GM18909 (cell line): ENCODE data around the gene PHAX.
"Not testable (repeated sequence)": the region's sequence is repeated elsewhere in the genome, so short reads cannot be mapped to it uniquely, and the experiment has no call there.

ENCODE experiments used
- ATAC-seq: cut with Tn5 transposase; IDR thresholded peaks from one replicate; pipeline ENCODE4 v1.9.1; 2021; ENCODE audit warnings: mild to moderate bottlenecking; ENCODE audit not compliant: unreplicated experiment, poor library complexity

Gene PHAX

DNA sequence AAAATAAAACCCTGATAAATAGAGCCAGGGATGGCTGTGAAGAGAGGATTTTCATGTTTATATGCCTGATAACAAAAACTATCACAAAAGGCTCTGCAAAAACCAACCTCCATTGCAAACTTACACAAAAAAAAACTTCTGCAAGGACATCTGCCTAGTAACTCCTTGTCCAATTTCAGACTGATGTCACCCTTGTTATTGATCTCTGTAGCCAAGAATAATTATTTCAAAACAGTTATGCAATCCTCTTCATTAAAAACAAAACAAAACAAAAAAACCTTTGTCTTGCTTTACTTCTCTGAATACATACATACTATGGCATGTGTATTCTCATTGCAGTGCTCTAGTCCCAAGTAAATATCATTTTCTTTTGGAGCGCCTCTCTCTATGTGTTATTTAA lies 49.7 kb downstream of the PHAX start:
- ATAC-seq, result no peak

DNA sequence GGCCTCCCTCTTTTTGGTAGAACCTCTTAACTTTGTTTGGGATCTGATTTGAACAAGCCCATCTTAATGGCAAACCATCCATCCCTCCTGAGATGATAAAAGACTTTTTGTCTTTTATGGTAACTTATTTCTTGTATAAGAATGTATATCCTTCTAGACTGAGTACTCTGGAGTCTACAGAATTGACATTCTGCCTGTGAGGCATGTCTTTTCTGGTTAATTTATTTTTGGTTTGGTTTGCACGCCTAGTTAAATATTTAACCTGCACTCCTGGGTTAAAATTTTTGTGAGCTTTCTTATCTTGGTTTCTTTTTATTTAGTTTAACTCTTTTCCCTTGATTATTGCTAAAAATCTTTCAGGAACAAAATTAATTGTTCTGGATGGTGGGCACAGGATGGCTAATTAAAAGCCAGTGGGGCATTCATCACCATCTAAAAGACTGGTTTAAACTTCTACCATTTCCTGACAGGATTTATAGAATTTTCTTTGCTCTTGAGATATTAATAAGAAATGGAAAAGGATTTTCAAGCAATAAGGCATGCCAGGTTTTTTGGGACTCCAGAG lies 50.3 kb downstream of the PHAX start:
- ATAC-seq, result peak; percentile 67

DNA sequence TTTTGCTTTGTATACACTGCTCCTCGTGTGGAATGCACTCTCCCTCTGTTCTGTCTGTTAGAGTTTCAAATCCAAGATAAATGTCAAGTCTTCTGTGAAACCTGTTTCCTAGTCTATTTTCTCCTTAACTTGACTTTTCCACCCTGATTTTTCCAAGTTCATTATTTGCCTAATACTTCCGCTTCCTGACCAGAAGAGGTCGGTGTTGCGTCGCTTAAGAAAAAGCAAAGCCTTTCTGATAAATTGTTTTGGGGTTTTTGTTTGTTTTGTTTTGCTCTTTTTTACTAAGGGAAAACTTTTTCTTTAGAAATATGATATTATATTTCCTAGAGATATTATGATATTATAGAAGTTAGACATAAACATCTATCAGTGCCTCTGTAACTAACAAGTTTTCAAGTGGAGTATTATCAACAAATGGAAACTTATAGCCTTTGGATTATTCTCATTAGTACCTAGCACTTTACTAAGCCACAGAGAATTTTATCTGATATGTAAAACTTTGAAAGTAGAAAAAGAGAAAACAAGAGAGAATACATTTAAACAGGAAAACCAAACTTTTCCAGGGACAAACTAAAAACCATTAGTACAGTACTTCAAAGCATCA lies 55.8 kb downstream of the PHAX start:
- no peak for ATAC-seq

DNA sequence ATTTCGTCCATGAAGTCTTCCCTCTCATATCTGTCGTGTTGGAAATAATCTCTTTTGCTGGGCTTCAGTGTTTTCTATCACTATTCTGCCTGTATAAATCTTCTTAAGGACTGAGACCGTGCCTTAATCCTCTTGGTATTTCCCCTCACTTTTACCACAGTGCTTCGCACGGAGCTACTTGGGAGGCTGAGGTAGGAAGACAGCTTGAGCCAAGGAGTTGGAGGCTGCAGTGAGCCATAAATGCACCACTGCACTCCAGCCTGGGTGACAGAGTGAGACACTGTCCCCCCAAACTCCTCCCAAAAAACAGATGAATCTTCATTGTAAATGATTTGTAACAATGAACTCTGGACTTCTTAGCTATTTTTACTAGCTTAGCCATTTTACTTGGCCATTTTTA lies 57.8 kb downstream of the PHAX start:
- no peak for ATAC-seq

DNA sequence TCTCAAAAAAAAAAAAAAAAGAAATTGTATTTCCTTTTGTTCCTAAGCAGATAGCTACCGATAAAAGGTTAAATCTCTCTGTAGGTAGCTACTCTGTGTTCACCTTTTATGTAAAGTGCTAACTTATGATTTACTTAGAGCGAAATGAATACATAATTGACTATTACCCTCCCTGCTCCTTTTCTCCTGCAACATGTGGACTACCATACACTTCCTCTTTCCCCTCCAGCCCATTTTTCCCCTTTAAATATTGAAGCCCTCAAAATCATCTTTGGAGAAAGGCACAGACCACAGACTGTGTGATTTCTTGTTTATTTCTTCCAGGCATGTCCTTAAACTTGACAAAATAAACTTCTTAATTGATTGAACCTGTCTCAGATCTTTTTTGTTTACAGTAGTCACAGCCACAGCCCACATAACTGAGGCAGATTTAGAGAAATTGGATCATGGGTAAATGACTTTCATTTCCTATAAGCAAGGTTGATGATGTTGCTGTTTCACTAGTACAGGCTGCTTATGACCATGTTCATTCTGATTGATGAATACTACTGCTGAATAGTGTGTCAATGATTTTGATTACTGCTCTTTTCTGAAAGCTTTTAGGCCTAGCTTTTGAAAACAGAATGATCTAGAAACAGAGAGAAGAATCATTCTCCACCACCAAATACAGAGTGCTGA lies 59.2 kb downstream of the PHAX start:
- ATAC-seq, result no peak

DNA sequence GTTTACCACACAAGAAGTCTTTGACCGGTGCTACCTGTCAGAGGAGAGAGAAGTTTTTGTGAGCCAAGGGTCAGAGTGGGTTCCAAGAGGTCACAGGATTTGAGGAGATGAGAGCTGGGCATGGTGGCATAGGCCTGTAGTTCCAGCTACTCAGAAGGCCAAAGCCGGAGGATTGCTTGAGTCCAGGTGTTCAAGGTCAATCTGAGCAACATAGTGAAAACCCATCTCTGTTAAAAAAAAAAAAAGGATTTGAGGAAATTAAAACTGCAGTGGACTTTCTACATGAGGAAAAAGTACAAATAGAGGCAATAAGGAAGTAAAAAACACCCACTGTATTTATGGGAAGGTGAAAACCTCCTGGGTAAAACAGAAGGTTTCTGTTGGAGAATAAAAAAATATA lies 63.8 kb downstream of the PHAX start:
- no peak for ATAC-seq

DNA sequence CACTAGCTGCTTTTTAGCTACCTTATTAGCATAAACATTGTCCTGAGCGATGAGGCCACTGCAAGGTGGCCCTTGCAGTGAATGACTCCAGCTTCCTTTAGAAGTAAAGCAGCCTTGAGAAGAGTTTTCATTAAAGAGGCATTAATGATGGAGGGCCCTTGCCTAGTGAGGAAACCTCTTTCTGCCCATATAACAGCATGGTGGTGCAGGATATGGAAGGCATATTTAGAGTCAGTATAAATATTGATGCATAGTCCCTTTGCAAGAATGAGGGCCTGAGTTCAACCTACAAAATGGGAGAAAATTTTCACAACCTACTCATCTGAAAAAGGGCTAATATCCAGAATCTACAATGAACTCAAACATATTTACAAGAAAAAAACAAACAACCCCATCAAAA lies 69.4 kb downstream of the PHAX start:
- not testable (repeated sequence) for ATAC-seq

DNA sequence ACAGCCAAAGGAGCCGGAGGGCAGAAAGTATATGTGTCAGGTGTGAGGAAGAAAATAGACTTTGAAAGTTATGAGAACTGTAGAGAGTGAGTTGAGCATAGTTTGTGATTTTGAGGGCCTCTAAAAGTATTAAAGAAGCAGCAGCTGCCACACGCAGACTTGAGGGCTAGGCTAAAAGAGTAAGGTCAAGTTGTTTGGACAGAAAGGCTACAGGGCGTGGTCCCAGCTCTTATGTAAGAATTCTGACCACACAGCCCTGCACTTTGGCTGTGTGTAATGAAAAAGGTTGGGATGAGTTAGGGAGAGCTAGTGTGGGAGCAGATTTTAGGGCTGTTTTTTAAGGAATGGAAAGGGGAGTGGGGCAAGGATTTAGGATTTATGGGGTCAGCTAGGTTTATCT lies 70.9 kb downstream of the PHAX start:
- ATAC-seq, result not testable (repeated sequence)

DNA sequence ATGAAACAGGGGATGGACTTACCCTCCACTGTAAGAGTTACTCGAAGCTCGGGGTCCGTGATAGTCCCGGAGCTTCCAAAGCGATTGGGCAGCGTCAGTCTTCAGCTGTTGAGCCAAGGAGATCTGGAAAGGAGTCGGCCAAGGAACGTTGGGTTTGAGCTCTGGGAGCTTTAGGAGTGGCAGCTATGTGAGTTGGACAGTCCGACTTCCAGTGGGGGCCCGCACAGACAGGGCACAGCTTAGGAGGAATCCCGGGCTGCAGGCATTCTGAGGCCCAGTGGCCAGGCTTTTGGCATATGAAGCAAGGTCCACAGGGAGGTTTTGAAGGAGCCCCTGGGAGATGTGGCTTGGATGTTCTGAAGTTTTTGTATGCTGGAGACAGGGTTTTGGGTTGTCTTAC lies 72.7 kb downstream of the PHAX start:
- no peak for ATAC-seq

DNA sequence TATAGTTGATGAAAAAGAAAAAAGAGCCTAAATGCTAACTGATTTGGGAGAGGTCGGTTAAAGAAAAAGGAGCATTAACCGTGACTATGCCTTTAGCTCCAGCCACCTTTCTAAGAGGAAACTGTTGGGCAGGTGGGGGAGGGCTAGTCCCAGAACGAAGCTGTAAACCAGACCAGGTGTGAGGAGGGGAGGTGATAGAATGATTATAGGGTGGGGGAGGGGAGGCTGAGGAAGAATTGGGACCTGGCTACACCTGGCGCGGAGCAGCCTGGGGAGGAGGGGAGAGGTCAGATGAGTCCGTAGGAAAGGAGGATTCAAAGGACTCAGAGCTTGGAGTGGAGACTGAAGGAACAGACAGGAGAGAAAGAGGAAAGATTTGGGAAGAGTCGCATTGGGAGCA lies 73.4 kb downstream of the PHAX start:
- no peak for ATAC-seq

DNA sequence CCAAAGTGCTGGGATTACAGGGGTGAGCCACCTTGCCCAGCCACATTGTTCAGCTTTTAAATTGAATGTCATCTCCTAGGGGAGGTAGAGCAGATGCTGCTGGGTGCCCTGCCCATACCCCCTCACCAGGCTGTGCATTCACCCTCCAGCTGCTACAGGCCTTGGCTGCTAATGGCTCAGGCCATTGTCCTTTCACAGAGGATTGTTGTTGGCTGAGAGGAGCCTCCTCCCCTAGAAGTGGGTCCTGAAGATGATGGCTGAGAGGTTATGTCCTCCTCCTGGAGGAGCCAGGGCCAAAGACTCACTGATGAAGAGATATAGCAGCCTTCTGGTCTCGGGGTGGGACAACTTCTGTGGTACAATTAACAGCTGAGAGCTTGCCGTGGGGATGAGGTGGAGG lies 74.6 kb downstream of the PHAX start:
- no peak for ATAC-seq

DNA sequence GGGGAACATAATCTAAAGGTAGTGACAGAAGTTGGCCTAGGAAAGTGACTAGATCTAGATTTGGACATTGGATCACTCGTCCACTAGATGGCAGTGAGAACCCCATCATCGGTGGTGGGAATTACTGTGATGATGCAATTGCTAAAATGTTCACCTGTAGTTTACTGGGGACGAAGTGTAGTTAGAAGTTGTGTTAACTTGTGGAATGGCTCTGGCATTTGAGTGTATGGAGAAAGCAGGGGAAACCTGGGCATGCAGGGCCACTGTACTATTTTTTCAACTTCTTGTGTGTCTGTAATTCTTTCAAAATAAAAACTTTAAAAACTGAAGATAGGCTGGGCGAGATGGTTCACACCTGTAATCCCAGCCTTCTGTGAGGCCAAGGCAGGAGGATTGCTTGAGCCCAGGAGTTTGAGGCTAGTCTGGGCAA lies 75.5 kb downstream of the PHAX start:
- ATAC-seq, result peak; percentile 58
